Endodermal cell (in vitro differentiated cells): Measurements from ENCODE around the gene CD93. TPM values are rescaled to one million over a fixed set of nuclear protein-coding genes. Genes with fewer than 3 reads are reported as not detected.

ENCODE experiments used
- DNase-seq: peaks from one replicate; pipeline ENCODE4 v3.0.0-alpha.2; 2017
- H3K27ac ChIP-seq: 2 replicates; pipeline ENCODE4 v1.5.1; 2013; ENCODE audit warnings: mild to moderate bottlenecking, low read depth, low read length, moderate library complexity
- H3K27me3 ChIP-seq: 2 replicates; pipeline ENCODE4 v1.6.1; 2013; ENCODE audit warnings: mild to moderate bottlenecking, low read length, moderate library complexity; ENCODE audit not compliant: insufficient read depth, control insufficient read depth, poor library complexity, severe bottlenecking
- H3K36me3 ChIP-seq: 2 replicates; pipeline ENCODE4 v1.7.0; 2013; ENCODE audit warnings: mild to moderate bottlenecking, low read length, moderate library complexity; ENCODE audit not compliant: control insufficient read depth, insufficient read depth
- H3K4me1 ChIP-seq: one replicate; pipeline ENCODE4 v1.7.0; 2013; ENCODE audit warnings: low read length; ENCODE audit not compliant: control insufficient read depth, insufficient read depth
- H3K4me3 ChIP-seq: 2 replicates; pipeline ENCODE4 v1.5.1; 2013; ENCODE audit warnings: mild to moderate bottlenecking, low read length, moderate library complexity
- H3K9ac ChIP-seq: 2 replicates; pipeline ENCODE4 v1.6.1; 2013; ENCODE audit warnings: mild to moderate bottlenecking, low read length, moderate library complexity; ENCODE audit not compliant: poor library complexity, severe bottlenecking; ENCODE audit errors: extremely low read depth
- H3K9me3 ChIP-seq: 2 replicates; pipeline ENCODE4 v1.6.1; 2013; ENCODE audit warnings: mild to moderate bottlenecking, low read length, moderate library complexity; ENCODE audit not compliant: control insufficient read depth
- H3K27ac Mint-ChIP-seq: 2 replicates; pipeline ENCODE4 v1.8.0; 2020; ENCODE audit warnings: mixed read lengths
- H3K27me3 Mint-ChIP-seq: 2 replicates; pipeline ENCODE4 v1.8.0; 2021; ENCODE audit warnings: mild to moderate bottlenecking, mixed read lengths; ENCODE audit not compliant: insufficient read depth
- H3K36me3 Mint-ChIP-seq: 2 replicates; pipeline ENCODE4 v1.8.0; 2020; ENCODE audit warnings: low read depth, mixed read lengths
- H3K4me1 Mint-ChIP-seq: 2 replicates; pipeline ENCODE4 v1.8.0; 2020; ENCODE audit warnings: mixed read lengths
- H3K4me3 Mint-ChIP-seq: 2 replicates; pipeline ENCODE4 v1.8.0; 2020; ENCODE audit warnings: mild to moderate bottlenecking, moderate library complexity, mixed read lengths
- H3K9me3 Mint-ChIP-seq: 2 replicates; pipeline ENCODE4 v1.8.0; 2020; ENCODE audit warnings: mild to moderate bottlenecking, mixed read lengths
- WGBS, 2 experiments: methylation state at CpG; one replicate each; pipeline versions ENCODE4 v1.1.5 to v1.1.7; 2013; ENCODE audit warnings: missing lambda C conversion rate in 2 of 2, mixed read lengths in 1 of 2; ENCODE audit not compliant: insufficient coverage in 1 of 2, insufficient read length in 1 of 2; 5-methylcytosine and 5-hydroxymethylcytosine counted together
- total RNA-seq, 2 donors: library from RNA; stranded (reverse); fragmentation: NEBNext Ultra II Directional in 1 of 2; extraction: Animal tissue kit (Norgen Biotek cat#: 25700) in 1 of 2; gene quantifications; 2 replicates in 1 of 2; 3 replicates in 1 of 2; pipeline ENCODE4 v1.2.1, GENCODE V29; 2021
- TF ChIP-seq, protein P1 (sequence below): fragments of 200-600 bp; sonication (generic); conservative IDR thresholded peaks from 2 replicates; pipeline ENCODE4 v1.5.0; 2021; ENCODE audit warnings: antibody characterized with exemption, mild to moderate bottlenecking

Gene CD93
- total RNA-seq, 2 donors from 2014 or later = 0.04 TPM; not detected in 1

DNA sequence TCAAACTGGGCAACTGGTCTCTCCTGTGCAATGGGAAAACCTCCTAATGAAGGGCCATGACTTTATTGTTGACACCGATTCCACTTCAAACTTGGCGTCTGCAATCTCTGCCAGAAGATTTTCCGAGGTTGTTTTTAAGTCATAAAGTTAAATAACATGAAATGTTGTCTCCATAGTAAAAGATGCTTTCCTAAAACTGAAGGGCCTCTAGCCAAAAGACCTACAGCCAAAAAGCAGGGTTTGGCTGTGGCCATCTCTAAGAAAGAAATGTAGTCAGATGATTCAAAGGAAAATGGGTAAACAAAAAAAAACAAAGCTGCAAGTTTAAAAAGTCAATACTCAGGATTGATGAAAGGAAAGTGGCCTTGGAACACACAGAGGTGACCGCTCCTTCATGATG lies 14.1 kb downstream of the CD93 start:
- H3K4me1 ChIP-seq = no peaks in the 10 kb centered on the region
- H3K36me3 ChIP-seq = no peaks in the 10 kb centered on the region
- H3K27ac ChIP-seq = no peak overlapping the region
- H3K9me3 Mint-ChIP-seq = no peaks in the 10 kb centered on the region
- no peak overlapping the region for H3K27ac Mint-ChIP-seq
- DNase-seq = no peak
- H3K9me3 ChIP-seq = no peaks in the 10 kb centered on the region
- no peak overlapping the region for H3K9ac ChIP-seq
- no peak overlapping the region for H3K4me3 Mint-ChIP-seq
- no peaks in the 10 kb centered on the region for H3K4me1 Mint-ChIP-seq
- no peaks in the 10 kb centered on the region for H3K27me3 Mint-ChIP-seq
- 88 to 90% methylated on average over 4 of the region's 4 CpGs for WGBS, 2 experiments
- TF ChIP-seq, protein P1, sequence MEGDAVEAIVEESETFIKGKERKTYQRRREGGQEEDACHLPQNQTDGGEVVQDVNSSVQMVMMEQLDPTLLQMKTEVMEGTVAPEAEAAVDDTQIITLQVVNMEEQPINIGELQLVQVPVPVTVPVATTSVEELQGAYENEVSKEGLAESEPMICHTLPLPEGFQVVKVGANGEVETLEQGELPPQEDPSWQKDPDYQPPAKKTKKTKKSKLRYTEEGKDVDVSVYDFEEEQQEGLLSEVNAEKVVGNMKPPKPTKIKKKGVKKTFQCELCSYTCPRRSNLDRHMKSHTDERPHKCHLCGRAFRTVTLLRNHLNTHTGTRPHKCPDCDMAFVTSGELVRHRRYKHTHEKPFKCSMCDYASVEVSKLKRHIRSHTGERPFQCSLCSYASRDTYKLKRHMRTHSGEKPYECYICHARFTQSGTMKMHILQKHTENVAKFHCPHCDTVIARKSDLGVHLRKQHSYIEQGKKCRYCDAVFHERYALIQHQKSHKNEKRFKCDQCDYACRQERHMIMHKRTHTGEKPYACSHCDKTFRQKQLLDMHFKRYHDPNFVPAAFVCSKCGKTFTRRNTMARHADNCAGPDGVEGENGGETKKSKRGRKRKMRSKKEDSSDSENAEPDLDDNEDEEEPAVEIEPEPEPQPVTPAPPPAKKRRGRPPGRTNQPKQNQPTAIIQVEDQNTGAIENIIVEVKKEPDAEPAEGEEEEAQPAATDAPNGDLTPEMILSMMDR = no peak
- no peaks in the 10 kb centered on the region for H3K27me3 ChIP-seq
- H3K4me3 ChIP-seq = no peak overlapping the region
- H3K36me3 Mint-ChIP-seq = no peaks in the 10 kb centered on the region

DNA sequence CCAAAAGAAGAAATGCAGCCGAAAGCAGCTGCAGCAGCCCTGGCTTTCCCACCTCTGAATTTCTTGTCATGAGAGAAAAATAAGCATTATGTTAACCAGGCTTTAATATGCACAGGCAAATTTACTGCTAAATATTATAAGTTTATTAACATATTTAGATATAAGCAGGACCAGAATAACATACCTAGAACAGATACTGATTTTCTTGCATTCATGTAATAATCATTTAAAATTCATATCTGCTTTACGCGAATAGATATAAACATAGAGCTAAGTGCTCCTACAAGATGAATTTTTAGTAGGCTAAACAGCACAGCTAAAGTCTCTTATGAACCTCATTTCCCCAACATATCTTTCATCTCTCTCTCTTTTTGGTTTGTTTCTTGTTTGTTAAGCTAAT lies 14.7 kb downstream of the CD93 start:
- no peaks in the 10 kb centered on the region for H3K36me3 Mint-ChIP-seq
- Histone ChIP-seq H3K4me3 (no peak overlapping the region), H3K4me1 (no peaks in the 10 kb centered on the region), H3K36me3 (no peaks in the 10 kb centered on the region), H3K9me3 (no peaks in the 10 kb centered on the region), H3K27ac (no peak overlapping the region), H3K9ac (no peak overlapping the region), H3K27me3 (no peaks in the 10 kb centered on the region)
- H3K4me3 Mint-ChIP-seq = no peak overlapping the region
- 64% methylated on average over 3 of the region's 3 CpGs; no CpG with 5 or more reads in 1 of the 2 experiments for WGBS, 2 experiments
- H3K4me1 Mint-ChIP-seq = no peaks in the 10 kb centered on the region
- no peaks in the 10 kb centered on the region for H3K27me3 Mint-ChIP-seq
- H3K9me3 Mint-ChIP-seq = no peaks in the 10 kb centered on the region
- H3K27ac Mint-ChIP-seq = no peak overlapping the region
- DNase-seq = no peak
- TF ChIP-seq, protein P1 = no peak

DNA sequence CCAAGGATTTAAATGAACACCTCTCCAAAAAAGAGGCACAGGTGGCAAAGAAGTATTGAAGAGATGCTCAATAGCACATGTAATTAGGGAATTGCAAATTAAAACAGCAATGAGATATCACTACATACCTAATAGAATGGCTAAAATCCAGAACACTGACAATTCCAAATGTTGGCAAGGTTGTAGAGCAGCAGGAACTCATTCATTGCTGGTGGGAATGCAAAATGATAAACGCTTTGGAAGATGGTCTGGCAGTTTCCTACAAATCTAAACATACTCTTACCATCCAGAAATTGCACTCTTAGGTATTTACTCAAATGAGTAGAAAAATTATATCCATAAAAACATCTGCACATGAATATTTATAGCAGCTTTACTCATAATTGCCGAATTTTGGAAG lies 17.0 kb downstream of the CD93 start:
- Histone ChIP-seq H3K4me1 (no peaks in the 10 kb centered on the region), H3K4me3 (no peak overlapping the region), H3K36me3 (no peaks in the 10 kb centered on the region), H3K27me3 (no peaks in the 10 kb centered on the region), H3K9ac (no peak overlapping the region), H3K27ac (no peak overlapping the region), H3K9me3 (no peaks in the 10 kb centered on the region)
- DNase-seq = no peak
- Mint-ChIP-seq H3K4me1 (peaks cover 5% of the 10 kb centered on the region), H3K27me3 (no peaks in the 10 kb centered on the region), H3K4me3 (no peak overlapping the region), H3K9me3 (no peaks in the 10 kb centered on the region), H3K27ac (no peak overlapping the region), H3K36me3 (no peaks in the 10 kb centered on the region)
- 94% methylated on average over 2 of the region's 2 CpGs; no CpG with 5 or more reads in 1 of the 2 experiments for WGBS, 2 experiments
- TF ChIP-seq, protein P1 = no peak
